ENCODE results near the gene CCDC7.
"Not testable (repeated sequence)": the region's sequence is repeated elsewhere in the genome, so short reads cannot be mapped to it uniquely, and the experiment has no call there.

CCDC7 gene

GRCh38 chr10:32445740-32446535 lies at the start of gene CCDC7:
CCDC7 (plus strand) TSS chr10:32446140; CDS start chr10:32451643, 5,503 bp downstream.
- peak; percentile 88 for DNase-seq

- DNase-seq = not testable (repeated sequence)
These were observed 48.8 kb upstream of the CCDC7 start for GRCh38 chr10:32397163-32397562.

GRCh38 chr10:32399720-32400119 lies 46.2 kb upstream of the CCDC7 start:
- not testable (repeated sequence) for DNase-seq

GRCh38 chr10:32400961-32401360 lies 45.0 kb upstream of the CCDC7 start:
- DNase-seq = no peak

- no peak for DNase-seq
These were observed 43.4 kb upstream of the CCDC7 start for GRCh38 chr10:32402499-32402898.

- no peak for DNase-seq
These were observed 42.8 kb upstream of the CCDC7 start for GRCh38 chr10:32403091-32403490.

- DNase-seq = no peak
These were observed 37.2 kb upstream of the CCDC7 start for GRCh38 chr10:32408690-32409089.

- no peak for DNase-seq
These were observed 36.2 kb upstream of the CCDC7 start for GRCh38 chr10:32409741-32410140.

GRCh38 chr10:32410569-32410968 lies 35.4 kb upstream of the CCDC7 start:
- DNase-seq = no peak

- no peak for DNase-seq
These were observed 34.0 kb upstream of the CCDC7 start for GRCh38 chr10:32411797-32412498.

- no peak for DNase-seq
These were observed 33.5 kb upstream of the CCDC7 start for GRCh38 chr10:32412499-32412853.

GRCh38 chr10:32413513-32413912 lies 32.4 kb upstream of the CCDC7 start:
- peak; percentile 73 for DNase-seq

GRCh38 chr10:32415361-32415760 lies 30.6 kb upstream of the CCDC7 start:
- no peak for DNase-seq

GRCh38 chr10:32417911-32418547 lies 27.9 kb upstream of the CCDC7 start:
- DNase-seq = no peak

- DNase-seq = no peak
These were observed 27.4 kb upstream of the CCDC7 start for GRCh38 chr10:32418572-32418971.

GRCh38 chr10:32419615-32420014 lies 26.3 kb upstream of the CCDC7 start:
- no peak for DNase-seq

- no peak for DNase-seq
These were observed 19.8 kb upstream of the CCDC7 start for GRCh38 chr10:32426186-32426585.

GRCh38 chr10:32433542-32433941 lies 12.4 kb upstream of the CCDC7 start:
- DNase-seq = no peak

GRCh38 chr10:32436215-32436614 lies 9.7 kb upstream of the CCDC7 start:
- DNase-seq = no peak

GRCh38 chr10:32437334-32437733 lies 8.6 kb upstream of the CCDC7 start:
- no peak for DNase-seq

- DNase-seq = peak; percentile 11
These were observed 904 bp upstream of the CCDC7 start for GRCh38 chr10:32445036-32445435.

- no peak for DNase-seq
These were observed 831 bp downstream of the CCDC7 start for GRCh38 chr10:32446536-32447406.

GRCh38 chr10:32454148-32454547 lies 8.2 kb downstream of the CCDC7 start:
- no peak for DNase-seq
